ENCODE results near the gene TDO2.
A peak's percentile ranks its signal among the peaks of the same experiment; 100 is the strongest.
"Not testable (repeated sequence)": the region's sequence is repeated elsewhere in the genome, so short reads cannot be mapped to it uniquely, and the experiment has no call there.

Gene TDO2

DNA sequence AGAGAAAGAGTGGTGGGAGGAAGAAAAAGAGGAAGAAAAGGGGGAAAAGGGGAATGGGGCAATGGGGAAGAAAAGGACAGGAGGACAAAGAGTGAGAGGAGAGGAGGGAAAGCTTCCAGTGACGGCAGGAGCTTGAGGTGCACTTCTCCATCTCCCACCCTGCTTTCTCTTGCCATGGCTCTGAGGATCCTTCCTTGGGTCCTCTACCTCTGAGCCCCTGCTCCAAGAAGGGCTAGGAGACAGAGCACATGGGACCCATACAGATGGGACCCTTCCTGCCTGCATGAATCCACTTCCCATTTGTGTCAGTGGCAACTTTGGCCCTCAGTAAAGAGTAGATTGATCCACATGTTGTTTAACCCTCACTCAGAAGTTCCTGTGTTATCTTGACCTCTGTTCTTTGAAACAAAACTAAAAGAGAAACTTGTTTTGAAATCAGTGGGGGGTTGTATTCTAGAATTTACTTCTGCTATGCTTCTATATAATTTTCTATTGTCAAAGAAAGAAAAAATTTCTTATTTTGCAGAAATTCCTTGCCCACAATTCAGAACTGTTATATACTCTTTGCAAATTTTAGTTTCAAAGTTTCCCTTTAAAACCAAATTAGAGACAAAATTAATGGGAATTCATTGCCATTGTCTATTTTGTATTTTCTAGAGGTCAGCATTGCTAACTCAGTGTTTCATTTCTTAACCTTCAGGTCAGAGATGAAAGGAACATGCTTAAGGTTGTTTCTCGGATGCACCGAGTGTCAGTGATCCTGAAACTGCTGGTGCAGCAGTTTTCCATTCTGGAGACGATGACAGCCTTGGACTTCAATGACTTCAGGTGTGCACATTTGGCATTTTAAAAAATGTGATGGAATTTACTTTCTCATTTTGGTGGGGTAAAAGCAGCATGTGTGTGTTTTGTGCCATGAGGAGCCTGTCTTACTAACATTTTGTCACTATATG, 5.0 kb downstream of the TDO2 start:
- DNase-seq, result no peak

DNA sequence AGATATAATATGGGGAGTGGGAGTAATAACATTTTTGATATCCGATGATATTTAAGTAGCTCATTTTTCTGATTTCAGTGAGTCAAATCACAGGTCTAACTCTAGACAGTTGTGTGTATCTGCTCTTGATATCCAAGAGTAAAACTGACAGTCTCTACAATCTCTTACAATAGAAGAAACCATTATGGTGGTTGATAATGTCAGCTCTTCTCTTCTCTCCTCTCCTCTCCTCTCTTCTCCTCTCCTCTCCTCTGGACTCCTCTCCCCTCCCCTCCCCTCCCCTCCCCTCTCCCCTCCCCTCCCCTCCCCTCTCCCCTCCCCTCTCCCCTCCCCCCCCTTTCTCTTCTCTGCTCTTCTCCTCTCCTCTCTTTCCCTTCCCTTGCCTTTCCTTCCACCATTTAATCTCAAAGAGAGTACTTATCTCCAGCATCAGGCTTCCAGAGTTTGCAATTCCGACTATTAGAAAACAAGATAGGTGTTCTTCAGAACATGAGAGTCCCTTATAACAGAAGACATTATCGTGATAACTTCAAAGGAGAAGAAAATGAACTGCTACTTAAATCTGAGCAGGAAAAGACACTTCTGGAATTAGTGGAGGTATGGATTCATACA, 6.2 kb downstream of the TDO2 start:
- no peak for DNase-seq

DNA sequence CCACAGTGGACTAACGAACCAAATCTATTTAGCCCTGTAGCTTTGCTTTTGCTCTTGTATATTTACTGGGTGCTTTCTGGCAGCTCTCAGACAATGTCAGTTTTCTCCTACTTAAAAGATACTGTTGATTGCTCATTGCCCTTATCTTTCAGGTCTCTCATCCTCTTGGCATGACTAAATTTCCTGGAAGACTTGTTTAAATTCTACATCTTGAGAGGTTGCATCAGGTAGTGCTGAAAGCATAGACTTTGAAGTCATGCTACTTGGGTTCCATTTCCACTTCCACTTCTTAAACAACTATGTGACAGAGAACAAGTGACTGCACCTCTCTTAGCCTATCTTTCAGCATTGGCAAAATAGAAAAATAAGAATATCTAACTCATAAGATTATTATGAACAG, 8.4 kb downstream of the TDO2 start:
- DNase-seq, result no peak

DNA sequence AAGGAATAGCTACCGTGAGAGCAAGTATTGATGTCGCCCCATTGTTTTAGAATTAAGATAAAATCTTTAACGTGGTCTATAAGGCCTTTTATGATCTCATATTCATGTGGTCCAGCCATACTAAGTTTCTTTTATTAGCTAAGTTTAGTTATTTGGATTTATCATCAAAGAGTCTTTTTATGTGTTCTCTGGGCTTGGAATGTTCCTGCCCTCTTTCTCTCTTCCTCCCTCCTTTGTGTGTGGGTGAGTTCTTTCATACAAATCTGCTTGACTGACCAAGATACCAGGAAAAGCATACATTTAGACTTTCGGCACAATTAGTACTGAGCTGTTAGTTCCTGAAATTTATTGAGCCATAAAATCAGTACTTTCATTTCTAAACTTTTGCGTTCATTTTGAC, 11.3 kb downstream of the TDO2 start:
- no peak for DNase-seq

DNA sequence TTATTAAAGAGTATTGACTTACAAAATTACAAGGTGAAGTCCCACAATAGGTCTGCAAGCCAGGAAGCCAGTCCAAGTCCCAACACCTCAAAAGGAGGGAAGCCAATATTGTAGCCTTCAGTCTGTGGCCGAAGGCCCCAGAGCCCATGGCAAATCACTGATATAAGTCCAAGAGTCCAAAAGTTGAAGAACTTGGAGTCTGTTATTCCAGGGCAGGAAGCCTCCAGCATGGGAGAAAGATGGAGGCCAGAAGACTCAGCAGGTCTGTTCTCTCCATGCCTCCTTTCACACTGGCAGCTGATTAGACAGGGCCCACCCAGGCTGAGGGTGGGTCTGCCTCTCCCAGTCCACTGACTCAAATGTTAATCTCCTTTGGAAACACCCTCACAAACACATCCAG, 18.1 kb downstream of the TDO2 start:
- DNase-seq, result no peak

DNA sequence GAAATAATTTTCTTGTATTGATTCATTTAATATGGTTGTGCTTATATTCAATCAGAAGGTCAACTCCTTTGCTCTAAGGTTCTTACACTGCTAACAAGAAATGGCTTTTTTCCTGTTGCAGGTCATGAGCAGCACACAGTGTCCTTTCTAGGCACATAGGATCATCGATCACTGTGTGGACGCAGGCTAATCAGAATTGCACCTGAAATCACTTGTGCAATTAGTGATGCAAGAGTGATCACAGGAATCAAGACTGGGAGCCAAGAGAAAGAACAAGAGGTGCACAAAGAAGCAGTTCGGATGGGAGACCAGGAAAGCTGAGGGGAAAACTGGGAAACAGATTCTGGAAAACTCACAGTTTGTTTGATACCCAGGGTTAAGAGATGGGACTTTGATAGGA, 21.1 kb downstream of the TDO2 start:
- DNase-seq, result no peak

DNA sequence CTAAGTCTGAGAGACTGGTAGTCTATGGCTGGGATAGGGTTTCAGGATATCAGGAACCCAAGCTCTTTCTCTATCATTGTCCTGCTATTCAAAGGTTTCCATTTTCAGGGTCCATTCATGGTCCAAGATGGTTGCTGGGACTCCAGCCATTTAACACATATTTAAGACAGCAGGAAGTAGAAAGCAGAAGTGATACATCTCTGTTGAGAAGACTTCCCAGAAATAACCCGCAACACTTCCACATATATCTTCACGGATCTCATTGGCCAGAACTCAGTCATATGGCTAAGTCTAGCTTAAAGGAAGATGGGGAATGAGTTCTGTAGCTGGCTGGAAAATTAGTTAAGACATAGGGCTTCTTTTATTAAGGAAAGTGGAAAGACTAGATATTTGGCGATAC, 26.3 kb downstream of the TDO2 start:
- no peak for DNase-seq

DNA sequence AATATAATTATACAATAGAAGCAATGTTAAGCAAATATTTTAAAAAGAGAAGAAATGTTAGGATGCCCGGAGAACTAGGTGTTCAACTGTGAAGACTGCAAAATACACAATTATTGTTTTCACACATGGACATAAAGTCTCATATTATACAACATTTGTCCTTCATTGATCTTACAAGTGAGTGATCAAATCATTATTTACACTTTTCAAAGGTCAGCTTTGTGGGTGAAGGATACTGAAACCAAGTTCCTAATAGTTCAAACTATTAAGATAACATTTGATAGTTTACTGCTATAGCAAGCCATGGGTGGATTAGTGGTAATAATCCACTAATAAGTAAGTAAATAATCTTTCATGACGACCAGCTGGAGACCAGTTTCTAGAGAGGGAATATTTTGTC, 26.8 kb downstream of the TDO2 start:
- DNase-seq, result no peak

DNA sequence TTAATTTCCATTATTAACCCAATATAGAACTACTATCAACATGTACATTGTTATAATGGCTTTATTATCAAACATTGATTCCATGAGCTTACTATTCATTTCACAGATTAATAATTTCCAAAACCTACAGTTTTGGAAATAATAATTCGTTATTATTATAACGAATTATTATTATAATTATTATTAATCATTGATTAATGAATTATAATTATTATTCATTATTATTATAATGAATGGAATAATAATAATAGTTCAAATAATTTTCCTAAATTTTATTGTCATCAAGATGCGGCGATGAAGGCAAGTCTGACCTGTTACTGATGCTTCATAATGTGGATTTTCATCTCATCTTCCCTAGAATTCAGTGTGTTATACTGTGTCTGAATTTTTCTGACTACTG, 28.1 kb downstream of the TDO2 start:
- no peak for DNase-seq

DNA sequence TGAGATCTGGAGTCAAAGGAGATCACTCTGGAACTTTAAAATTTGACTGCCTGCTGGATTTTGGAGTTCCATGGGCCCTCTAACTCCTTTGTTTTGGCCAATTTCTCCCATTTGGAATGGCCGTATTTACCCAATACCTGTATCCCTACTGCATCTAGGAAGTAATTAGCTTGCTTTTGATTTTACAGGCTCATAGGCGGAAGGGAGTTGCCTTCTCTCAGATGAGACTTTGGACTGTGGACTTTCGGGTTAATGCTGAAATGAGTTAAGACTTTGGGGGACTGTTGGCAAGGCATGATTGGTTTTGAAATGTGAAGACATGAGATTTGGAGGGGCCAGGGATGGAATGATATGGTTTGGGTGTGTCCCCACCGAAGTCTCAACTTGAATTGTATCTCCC, 31.1 kb downstream of the TDO2 start:
- DNase-seq, result not testable (repeated sequence)

DNA sequence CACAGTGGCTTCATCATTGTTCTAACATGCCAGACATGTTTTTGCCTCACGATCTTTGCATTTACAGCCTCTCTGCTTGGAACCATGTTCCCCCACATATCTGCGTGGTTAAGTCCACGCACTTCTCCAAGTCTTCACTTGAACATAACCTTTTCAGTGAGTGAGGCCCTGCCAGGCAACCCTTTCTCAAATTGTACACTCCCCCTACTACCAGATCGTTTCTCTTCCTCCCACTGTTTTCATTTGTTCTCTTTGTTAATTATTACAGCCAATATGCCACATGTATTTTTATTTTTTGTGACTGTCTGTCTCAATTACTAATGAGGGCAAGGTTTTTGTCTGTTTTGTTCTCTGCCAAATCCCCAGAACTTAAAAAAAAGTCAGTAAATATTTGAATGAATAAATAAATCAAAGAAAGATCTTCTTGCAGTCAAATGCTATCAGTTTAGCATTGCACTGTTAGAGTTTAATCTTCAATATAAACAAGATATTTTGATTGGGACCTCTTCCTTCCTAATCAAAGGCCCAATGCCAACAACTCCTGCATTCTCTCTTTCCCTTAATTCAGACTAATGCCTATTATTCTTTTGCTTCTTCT, 32.0 kb downstream of the TDO2 start:
- DNase-seq, result no peak

DNA sequence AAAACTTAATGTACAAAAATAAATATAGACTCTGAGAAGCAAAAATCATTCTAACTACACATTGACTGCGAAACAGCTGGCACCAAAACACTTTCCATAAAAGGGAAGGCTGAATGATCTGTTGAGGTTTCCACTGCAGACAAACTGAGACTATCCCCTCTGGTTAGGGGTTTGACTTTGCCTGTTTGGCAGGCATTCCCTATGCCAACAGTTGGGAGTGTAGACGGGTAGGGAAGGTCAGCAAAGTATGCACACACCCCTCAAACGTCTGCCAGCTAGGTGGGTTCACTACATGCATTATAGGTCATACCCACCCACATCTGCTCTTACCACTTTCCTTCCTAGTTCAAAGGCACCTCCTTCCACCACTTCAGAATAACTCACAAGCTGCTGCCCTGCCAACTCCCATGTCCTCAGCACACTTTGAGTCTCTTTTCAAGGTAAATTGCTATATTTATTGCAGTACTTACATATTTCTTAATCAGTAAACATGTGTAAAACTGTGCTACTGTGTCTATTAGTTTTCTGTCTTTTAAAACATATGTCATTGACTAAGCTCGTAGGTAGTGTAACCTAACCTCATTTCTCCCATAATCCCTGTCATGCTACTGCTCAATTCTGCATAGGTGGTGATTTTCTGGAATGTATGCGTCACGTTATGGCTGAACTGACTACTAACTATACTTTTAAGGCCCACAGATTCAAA, 37.7 kb downstream of the TDO2 start:
- DNase-seq, result no peak

DNA sequence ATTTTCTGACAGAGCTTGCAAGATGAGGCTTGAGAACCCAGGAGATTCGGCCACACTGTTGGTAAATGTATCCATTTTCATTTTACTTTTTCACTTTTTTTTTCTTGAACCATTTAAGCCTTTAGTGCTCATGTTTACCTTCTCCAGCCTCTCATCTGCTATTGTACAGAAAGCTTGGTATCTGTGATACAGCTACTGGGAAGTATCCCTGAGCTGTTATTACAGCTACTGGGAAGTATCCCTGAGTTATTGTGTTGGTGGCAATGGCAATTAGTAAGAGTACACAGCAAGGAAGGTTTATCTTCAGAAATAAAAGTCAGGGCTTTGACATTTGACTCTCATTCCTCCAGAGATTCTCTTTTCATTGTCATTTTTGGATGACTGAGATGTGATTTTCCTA, 38.3 kb downstream of the TDO2 start:
- DNase-seq, result no peak

DNA sequence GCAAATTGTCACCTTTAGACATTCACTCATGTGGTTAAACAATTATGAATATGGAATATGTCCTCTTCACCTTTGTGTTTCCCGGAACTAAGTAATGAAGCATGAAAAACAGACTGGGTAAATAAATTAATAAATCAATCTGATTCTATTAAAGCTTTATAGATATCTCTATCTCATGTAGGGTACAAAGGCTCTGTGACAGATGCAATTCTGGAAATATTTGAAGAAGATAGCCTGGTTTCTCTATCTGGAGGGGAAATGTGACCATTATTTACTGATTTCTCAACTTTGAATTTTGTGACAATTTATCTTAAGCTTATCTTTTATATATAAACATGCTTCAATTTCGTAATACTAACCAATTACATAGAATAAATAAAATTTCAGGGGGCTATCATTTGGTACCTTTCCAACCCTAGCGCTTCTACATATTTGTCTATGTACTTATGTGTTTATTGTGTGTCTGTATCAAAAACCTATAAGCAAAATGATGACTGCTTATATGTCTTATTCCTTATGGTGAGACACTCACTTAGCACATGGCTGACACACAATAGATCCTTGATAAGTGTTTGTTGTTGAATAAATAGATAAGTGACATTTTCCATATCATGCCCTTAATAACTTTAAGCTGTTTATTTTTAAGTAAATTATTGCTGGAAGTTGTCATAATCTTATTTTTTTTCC, 40.3 kb downstream of the TDO2 start:
- no peak for DNase-seq

DNA sequence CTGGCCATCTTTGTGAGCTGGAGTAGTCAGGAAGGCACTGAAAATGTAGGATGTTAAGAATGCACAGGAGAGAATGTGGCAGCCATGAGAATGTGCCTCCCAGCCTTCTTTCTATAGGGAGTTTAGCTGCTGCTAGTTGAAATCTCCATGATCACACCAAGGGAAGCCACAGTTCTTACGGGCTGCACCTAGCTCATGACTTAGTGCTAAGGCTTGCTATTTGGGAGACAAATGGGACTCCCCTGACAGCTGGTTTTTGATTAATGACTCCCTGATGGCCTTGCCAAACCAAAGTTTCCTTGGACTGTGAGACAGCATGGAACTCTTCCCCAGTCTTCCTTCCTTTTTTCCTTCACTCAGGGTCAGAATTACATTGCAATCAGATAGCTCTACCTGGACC, 41.0 kb downstream of the TDO2 start:
- DNase-seq, result no peak

DNA sequence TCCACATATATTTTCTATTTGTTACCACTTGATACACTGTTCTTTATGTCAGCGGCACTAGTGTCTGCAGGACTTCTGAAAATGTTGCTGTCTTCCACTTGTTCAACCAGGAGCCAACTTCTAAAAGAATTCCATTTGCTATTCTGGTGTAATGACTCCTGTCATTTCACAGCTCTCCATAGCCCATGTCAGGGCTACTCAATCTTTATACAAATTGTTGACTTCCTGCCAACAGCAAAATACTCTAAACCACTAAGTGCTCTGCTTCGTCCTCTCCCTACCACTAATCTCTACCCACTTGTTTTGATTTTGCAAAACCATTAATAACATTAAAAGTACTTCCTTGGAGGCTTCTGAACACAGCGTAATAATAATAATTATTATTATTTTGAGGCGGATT, 43.0 kb downstream of the TDO2 start:
- DNase-seq, result no peak

DNA sequence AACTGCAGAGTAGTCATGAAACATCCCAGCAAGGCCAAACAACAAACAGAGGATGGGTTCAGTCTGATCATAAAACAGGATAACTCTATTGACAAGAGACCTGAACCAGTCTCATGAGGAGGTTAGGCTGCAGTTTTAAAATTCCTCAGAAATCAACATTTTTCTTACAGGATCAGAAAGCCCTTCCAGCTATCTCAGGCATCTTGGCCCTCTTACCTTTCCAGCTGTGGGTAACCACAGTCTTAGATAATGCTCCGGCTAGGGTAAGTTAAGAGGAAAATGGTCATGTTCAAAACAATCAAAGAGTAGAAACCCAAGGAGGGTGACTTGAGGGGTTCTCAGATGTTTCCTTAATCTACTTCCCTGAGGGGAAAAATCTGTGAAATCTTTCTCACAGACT, 45.0 kb downstream of the TDO2 start:
- no peak for DNase-seq

DNA sequence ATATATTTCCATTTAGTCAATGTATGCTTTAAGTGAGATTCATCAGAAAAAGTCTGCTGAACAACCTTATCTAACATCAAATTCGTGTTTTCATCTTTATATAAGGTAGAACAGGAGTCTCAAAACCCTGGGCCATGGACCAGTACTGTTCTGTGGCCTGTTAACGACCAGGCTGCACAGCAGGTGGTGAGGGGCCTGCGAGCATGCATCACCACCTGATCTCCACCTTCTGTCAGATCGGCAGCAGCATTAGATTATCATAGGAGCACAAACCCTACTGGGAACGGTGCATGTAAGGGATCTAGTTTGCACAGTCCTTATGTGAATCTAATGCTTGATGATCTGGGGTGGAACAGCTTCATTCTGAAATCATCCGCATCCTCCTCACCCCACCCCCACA, 47.0 kb downstream of the TDO2 start:
- no peak for DNase-seq

DNA sequence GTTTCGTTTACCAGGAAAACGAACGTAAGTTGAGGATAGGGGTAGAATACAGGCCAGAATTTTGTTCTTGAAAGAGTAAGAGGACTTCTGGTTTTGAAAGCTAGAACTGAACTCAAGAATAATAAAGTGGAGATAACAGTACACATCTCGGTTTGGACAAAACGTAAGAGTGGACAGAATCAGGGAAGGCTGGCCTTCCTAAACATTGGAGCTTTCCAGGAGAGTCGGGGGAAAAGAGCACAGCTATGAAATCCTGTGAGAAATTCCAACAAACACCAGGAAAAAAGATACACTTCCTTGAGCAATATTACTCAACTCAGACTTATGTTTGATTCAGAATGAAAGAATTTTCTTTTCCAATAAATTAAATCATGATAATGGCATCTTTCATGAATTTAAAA, 49.0 kb downstream of the TDO2 start:
- no peak for DNase-seq

DNA sequence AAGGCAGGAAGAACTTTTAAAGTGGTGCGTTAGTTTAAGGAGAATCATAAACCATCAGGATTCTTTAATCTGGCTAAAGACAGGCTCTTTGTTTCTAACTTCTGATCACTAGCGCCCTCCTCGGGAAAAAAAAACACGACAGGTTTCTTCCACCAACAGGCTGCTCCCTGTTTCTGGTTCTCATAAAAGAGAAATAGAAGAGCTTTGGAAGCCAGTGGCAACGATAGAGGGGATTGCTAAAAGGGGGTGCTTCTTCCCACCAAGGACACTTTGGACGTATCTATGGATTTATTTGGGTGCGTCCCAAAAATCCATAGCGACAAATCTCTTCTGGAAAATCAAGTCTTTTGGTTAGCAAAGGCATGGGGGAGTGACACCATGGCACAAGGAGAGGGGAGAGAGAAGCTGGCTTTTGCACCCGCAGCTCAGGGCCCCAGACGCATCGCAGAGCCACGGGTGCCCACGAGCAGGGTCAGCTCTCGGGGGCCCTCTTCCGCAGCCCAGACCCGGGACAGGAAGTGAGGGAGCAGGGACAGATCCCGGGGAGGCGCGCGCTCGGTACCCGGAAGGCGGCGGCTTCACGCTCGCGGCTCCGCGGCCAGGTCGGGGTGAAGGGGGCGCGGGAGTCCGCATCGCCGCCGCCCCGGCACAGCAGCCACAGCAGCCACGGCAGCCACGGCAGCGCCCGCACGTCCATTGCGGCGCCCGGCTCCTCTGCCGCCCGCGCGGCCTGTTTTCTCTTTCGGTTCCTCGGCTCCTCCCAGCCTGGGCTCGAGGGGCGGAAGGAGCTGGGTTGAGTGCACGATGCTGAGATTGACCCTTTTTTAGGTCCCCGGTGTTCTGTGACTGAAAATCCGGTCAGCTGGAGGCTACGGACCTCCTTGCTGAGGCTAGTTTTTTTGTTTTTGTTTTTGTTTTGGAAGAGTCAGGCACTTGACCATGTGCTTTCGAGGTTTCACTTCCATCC, 49.9 kb downstream of the TDO2 start, which contains the start of gene CTSO:
TSS of gene CTSO (minus strand) at position 716 of the 967 bp plus-strand sequence. CDS start at position 697, 19 bp downstream.
- DNase-seq, result peak; percentile 70

DNA sequence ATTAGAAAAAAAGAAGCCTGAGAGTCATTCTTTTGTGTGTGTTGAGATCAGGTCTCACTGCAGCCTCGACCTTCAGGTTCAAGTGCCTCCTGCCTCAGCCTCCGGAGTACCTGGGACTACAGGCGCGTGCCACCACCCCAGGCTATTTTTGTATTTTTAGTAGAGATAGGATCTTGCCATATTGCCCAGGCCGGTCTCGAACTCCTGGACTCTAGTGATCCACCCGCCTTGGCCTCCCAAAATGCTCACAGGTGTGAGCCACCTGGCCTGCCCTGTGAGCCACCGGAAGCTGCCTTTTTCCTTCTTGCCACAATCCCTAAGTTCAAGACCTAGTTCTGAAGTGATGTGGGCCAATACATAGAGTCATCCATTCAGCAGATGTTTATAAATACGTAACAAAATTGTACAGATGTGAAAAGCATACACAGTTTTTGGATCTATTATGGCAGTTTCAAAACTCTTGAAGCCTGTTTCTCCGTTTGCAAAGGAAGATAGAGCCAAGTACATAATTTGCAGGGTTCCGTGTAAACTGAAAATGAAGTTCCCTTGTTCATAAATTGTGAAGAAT, 50.7 kb downstream of the TDO2 start:
- no peak for DNase-seq
